ENCODE data around the gene CRIP1. TPM values are rescaled to one million over a fixed set of nuclear protein-coding genes. Genes with fewer than 3 reads are reported as not detected.

The CRIP1 gene
- polyA plus RNA-seq, 3 donors = 688 to 2,084 (median 1,032) TPM

GRCh38 chr14:105456736-105457617, 29.7 kb upstream of the CRIP1 start:
- Histone ChIP-seq H3K4me2 (replicated peaks; ENCODE audit: extremely low read depth, low read length, poor library complexity, severe bottlenecking) (no peak overlapping the region), H3K27me3 (ENCODE audit: control insufficient read depth in 2 of 2, insufficient read depth in 2 of 2, low read length in 2 of 2) (no peaks in the 10 kb centered on the region), H3K9me3 (replicated peaks in 1 of 2; ENCODE audit: control insufficient read depth in 1 of 2, insufficient read depth in 1 of 2, low read length in 2 of 2) (no peaks in the 10 kb centered on the region), H3K9ac (ENCODE audit: insufficient read depth, low read length, poor library complexity, severe bottlenecking) (no peak overlapping the region), H3K4me3 (replicated peaks in 1 of 3; ENCODE audit: low read depth in 2 of 3, low read length in 3 of 3) (no peak overlapping the region), H3K79me2 (ENCODE audit: insufficient read depth, low read length) (no peaks in the 10 kb centered on the region), H3K36me3 (replicated peaks in 1 of 2; ENCODE audit: control insufficient read depth in 1 of 2, insufficient read depth in 2 of 2, low read length in 2 of 2) (peaks cover 57 to 76% of the 10 kb centered on the region in 2 donors), H3K4me1 (ENCODE audit: control insufficient read depth in 1 of 2, insufficient read depth in 2 of 2, low read length in 2 of 2) (no peaks in the 10 kb centered on the region), H4K20me1 (ENCODE audit: insufficient read depth, low read length) (peaks cover 4% of the 10 kb centered on the region), H2AFZ (ENCODE audit: insufficient read depth, low read depth, low read length, poor library complexity, severe bottlenecking) (no peak overlapping the region), H3K27ac (ENCODE audit: low read depth in 1 of 2, low read length in 2 of 2) (no peak overlapping the region)
- intact Hi-C loops (cut with micrococcal nuclease) = no loop called here
- Mint-ChIP-seq H3K36me3 (peaks cover 40 to 68% of the 10 kb centered on the region in 2 donors), H3K4me3 (no peak overlapping the region), H3K27ac (no peak overlapping the region), H3K27me3 (ENCODE audit: low read depth in 3 of 3) (no peaks in the 10 kb centered on the region), H3K9me3 (no peaks in the 10 kb centered on the region), H3K4me1 (no peaks in the 10 kb centered on the region)
- TF ChIP-seq CTCF (IDR thresholded peaks at IDR 0.05) = no peak
- WGBS (ENCODE audit: insufficient coverage) = 87% methylated on average over 19 of the region's 22 CpGs
- no peak for DNase-seq

DNA sequence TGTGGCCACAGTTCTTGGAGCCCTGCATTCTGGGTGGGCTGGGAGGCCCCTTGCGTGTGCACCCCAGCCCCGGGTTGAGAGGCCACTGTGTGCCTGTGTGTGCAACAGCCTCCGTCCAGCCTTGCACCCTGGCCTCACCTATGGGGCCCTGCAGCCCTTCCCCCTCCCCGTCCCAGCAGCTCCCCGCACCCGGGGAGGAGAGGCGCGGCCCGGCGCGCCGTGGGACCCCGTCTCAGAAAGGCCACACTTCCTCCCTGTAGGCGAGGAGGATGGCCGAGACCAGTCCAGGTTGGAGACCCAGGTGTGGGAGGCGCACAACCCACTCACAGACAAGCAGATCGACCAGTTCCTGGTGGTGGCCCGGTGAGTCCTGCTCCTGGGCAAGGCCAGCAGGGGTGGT, 28.7 kb upstream of the CRIP1 start:
- no peaks in the 10 kb centered on the region for H3K27me3 ChIP-seq (ENCODE audit: control insufficient read depth in 2 of 2, insufficient read depth in 2 of 2, low read length in 2 of 2)
- Mint-ChIP-seq H3K9me3 (no peaks in the 10 kb centered on the region), H3K4me3 (no peak overlapping the region), H3K27me3 (ENCODE audit: low read depth in 3 of 3) (no peaks in the 10 kb centered on the region), H3K36me3 (peaks cover 35 to 69% of the 10 kb centered on the region in 2 donors), H3K4me1 (no peaks in the 10 kb centered on the region), H3K27ac (peak overlapping the region in 1 of 7 donors; percentile 61)
- H3K4me3 ChIP-seq (replicated peaks in 1 of 3; ENCODE audit: low read depth in 2 of 3, low read length in 3 of 3) = no peak overlapping the region
- no peaks in the 10 kb centered on the region for H3K4me1 ChIP-seq (ENCODE audit: control insufficient read depth in 1 of 2, insufficient read depth in 2 of 2, low read length in 2 of 2)
- no peak overlapping the region for H3K4me2 ChIP-seq (replicated peaks; ENCODE audit: extremely low read depth, low read length, poor library complexity, severe bottlenecking)
- H2AFZ ChIP-seq (ENCODE audit: insufficient read depth, low read depth, low read length, poor library complexity, severe bottlenecking) = no peak overlapping the region
- 93% methylated on average over 16 of the region's 18 CpGs for WGBS (ENCODE audit: insufficient coverage)
- H4K20me1 ChIP-seq (ENCODE audit: insufficient read depth, low read length) = peaks cover 4% of the 10 kb centered on the region
- peaks cover 56 to 74% of the 10 kb centered on the region in 2 donors for H3K36me3 ChIP-seq (replicated peaks in 1 of 2; ENCODE audit: control insufficient read depth in 1 of 2, insufficient read depth in 2 of 2, low read length in 2 of 2)
- H3K9ac ChIP-seq (ENCODE audit: insufficient read depth, low read length, poor library complexity, severe bottlenecking) = no peak overlapping the region
- intact Hi-C loops (cut with micrococcal nuclease) = no loop called here
- no peak for TF ChIP-seq CTCF (IDR thresholded peaks at IDR 0.05)
- no peak overlapping the region for H3K27ac ChIP-seq (ENCODE audit: low read depth in 1 of 2, low read length in 2 of 2)
- no peaks in the 10 kb centered on the region for H3K79me2 ChIP-seq (ENCODE audit: insufficient read depth, low read length)
- no peaks in the 10 kb centered on the region for H3K9me3 ChIP-seq (replicated peaks in 1 of 2; ENCODE audit: control insufficient read depth in 1 of 2, insufficient read depth in 1 of 2, low read length in 2 of 2)
- no peak for DNase-seq

All from CD14-positive monocyte (primary cell).